Right lobe of liver (tissue), 6 donors: ENCODE measurements around the gene ALOX5. TPM values are rescaled to one million over a fixed set of nuclear protein-coding genes. Genes with fewer than 3 reads are reported as not detected.
A peak's percentile ranks its signal among the peaks of the same experiment; 100 is the strongest.

ENCODE experiments used
- ATAC-seq, 4 donors: fragments of 200-7000 bp; cut with Tn5 transposase; one replicate each; pipeline ENCODE4 v1.9.1; 2020; ENCODE audit warnings: mild to moderate bottlenecking in 4 of 4, moderate library complexity in 4 of 4
- DNase-seq, 3 donors: peaks; one replicate each; pipeline ENCODE4 v3.0.0-alpha.2; 2020
- H3K27ac ChIP-seq, 3 donors: fragments of 200-600 bp; one replicate each; pipeline ENCODE4 v1.8.0; 2022
- H3K27me3 ChIP-seq, 2 donors: fragments of 200-600 bp; one replicate each; pipeline ENCODE4 v1.8.0; 2022
- H3K36me3 ChIP-seq, 4 donors: fragments of 200-600 bp; sonication (generic) in 1 of 4; one replicate each; pipeline versions ENCODE4 v1.5.1 to v1.8.0; 2017 to 2022; ENCODE audit warnings: control low read depth in 1 of 4
- H3K4me1 ChIP-seq, 4 donors: fragments of 200-600 bp; sonication (generic) in 1 of 4; one replicate each; pipeline versions ENCODE4 v1.5.1 to v1.8.0; 2017 to 2022; ENCODE audit warnings: control low read depth in 1 of 4
- H3K4me3 ChIP-seq, 3 donors: fragments of 200-600 bp; one replicate each; pipeline ENCODE4 v1.8.0; 2022
- H3K9me3 ChIP-seq, 4 donors: fragments of 200-600 bp; sonication (generic) in 1 of 4; one replicate each; pipeline versions ENCODE4 v1.5.1 to v1.8.0; 2017 to 2022; ENCODE audit warnings: control low read depth in 1 of 4
- POLR2A ChIP-seq: fragments of 450-650 bp; IDR thresholded peaks from one replicate; pipeline ENCODE4 v1.6.1; 2017; ENCODE audit warnings: antibody characterized with exemption, mild to moderate bottlenecking
- WGBS: methylation state at CpG from one replicate; pipeline ENCODE4 v1.1.6; 2018; ENCODE audit warnings: low coverage, low lambda C conversion rate; ENCODE audit not compliant: insufficient coverage; ENCODE audit errors: missing lambda C conversion rate; 5-methylcytosine and 5-hydroxymethylcytosine counted together
- intact Hi-C, 2 donors: fragments of 100-400 bp; cut with DNase I; formaldehyde crosslinking; loops; one replicate each; pipeline versions ENCODE4 v1.11.2 to v1.14.1; 2022
- total RNA-seq, 6 experiments: library from RNA; depleted of rRNA in 2 of 6; stranded (reverse); fragments of >200 nt in 2 of 6; fragmentation: NEBNext Ultra II Directional in 3 of 6; extraction: Animal tissue kit (Norgen Biotek cat#: 25700) in 3 of 6; gene quantifications; one replicate each; pipeline versions ENCODE4 v1.1.0 to v1.2.4, GENCODE V29; 2016 to 2023
- TF ChIP-seq, protein P1 (sequence below), 4 donors: fragments of 200-600 bp in 3 of 4; fragments of 450-650 bp in 1 of 4; IDR thresholded peaks; one replicate each; pipeline versions ENCODE4 v1.5.1 to v1.8.0; 2016 to 2022; ENCODE audit warnings: antibody characterized with exemption in 4 of 4, mild to moderate bottlenecking in 2 of 4
- donor health status: DM: no; HTN: yes; CAD: no.
- donor health status: DM: no; HTN: no; CAD: no.
- donor health status: DM: no; HTN: no; CAD: no.
- donor health status: DM: no; HTN: yes; CAD: no.
- donor health status: DM: no; HTN: yes; CAD: no.

ALOX5 gene
- total RNA-seq, 6 experiments from 2014 or later, result 3.1 to 10.9 (median 6.6) TPM

DNA sequence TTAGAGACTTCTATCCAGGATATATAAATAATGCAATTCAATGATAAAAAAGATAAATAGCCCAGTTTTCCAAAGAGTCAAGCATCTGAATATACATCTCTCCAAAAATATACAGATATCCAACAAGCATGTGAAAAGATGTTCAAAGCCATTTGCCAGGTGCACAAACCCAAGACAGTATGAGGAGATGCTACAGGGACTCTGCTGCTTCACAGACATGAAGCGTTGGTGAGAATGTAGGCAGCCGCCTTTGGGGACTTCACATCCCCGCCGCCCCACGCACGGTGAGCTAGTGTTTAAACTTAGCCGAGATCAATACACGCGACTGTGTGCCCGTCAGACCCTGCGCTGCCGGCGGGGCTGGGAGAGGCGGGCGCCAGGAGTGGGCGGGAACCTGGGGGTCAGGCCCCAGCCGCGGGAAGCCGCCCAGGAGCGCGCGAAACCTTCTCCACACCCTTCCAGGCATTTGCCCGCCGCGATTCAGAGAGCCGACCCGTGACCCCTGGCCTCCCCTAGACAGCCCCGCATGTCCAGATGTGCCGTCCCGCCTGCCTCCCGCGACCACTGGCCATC, 927 bp upstream of the ALOX5 start:
- Histone ChIP-seq H3K36me3 (no peaks in the 10 kb centered on the region), H3K4me3 (peak overlapping the region; percentile 29 to 54 (median 40)), H3K27me3 (peaks cover 0 to 16% of the 10 kb centered on the region in 2 donors), H3K9me3 (no peaks in the 10 kb centered on the region), H3K4me1 (peaks cover 0 to 16% (median 6%) of the 10 kb centered on the region in 4 donors), H3K27ac (no peak overlapping the region)
- no peak for TF ChIP-seq POLR2A
- TF ChIP-seq, protein P1, sequence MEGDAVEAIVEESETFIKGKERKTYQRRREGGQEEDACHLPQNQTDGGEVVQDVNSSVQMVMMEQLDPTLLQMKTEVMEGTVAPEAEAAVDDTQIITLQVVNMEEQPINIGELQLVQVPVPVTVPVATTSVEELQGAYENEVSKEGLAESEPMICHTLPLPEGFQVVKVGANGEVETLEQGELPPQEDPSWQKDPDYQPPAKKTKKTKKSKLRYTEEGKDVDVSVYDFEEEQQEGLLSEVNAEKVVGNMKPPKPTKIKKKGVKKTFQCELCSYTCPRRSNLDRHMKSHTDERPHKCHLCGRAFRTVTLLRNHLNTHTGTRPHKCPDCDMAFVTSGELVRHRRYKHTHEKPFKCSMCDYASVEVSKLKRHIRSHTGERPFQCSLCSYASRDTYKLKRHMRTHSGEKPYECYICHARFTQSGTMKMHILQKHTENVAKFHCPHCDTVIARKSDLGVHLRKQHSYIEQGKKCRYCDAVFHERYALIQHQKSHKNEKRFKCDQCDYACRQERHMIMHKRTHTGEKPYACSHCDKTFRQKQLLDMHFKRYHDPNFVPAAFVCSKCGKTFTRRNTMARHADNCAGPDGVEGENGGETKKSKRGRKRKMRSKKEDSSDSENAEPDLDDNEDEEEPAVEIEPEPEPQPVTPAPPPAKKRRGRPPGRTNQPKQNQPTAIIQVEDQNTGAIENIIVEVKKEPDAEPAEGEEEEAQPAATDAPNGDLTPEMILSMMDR (IDR thresholded peaks at IDR 0.05), result no peak
- 7% methylated on average over 9 of the region's 32 CpGs for WGBS
- DNase-seq (peak in 1 of 3 donors; percentile 38), ATAC-seq (peak; percentile 23 to 63 (median 41))
- intact Hi-C loops, result no loop called here

DNA sequence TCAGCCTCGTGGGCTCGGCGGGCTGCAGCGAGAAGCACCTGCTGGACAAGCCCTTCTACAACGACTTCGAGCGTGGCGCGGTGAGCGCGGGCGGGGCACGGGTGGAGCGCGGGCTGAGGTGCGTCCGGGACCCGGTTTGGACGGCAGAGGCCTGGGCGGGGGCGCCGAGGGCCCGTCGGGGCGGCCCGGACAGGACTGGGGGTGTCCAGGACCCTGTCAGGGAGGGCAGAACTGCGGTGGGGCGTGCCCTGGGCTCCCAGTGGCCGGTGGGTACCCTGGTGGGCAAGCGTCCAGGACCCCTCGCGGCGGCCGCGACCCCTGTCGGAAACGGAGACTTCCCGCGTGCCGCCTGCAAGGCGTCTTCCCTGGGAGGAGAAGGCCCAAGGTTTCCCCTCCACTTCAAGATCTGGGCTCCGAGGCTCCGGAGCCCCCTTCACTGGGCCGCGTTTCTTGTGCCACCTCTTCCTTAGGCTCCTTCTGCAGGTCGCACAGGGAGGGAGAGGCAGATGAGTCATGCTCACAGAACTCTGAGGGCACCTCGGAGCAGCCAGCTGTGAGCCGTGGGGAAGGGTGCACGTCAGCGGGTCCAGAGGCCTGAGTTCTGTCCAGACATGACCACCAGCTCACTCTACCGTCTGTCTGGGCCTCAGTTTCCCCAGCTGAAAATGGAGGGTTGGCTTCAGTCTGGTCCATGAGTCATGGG, 485 bp downstream of the ALOX5 start:
- no peak for DNase-seq
- Histone ChIP-seq H3K4me1 (peaks cover 0 to 16% (median 6%) of the 10 kb centered on the region in 4 donors), H3K4me3 (peak overlapping the region; percentile 29 to 54 (median 40)), H3K27me3 (peaks cover 0 to 16% of the 10 kb centered on the region in 2 donors), H3K27ac (peak overlapping the region in 1 of 3 donors; percentile 43), H3K9me3 (no peaks in the 10 kb centered on the region), H3K36me3 (no peaks in the 10 kb centered on the region)
- 20% methylated on average over 3 of the region's 51 CpGs for WGBS
- intact Hi-C loops, result no loop called here
- TF ChIP-seq POLR2A, result no peak
- TF ChIP-seq, protein P1 (IDR thresholded peaks at IDR 0.05), result no peak
- peak in 1 of 4 donors; percentile 12 for ATAC-seq

DNA sequence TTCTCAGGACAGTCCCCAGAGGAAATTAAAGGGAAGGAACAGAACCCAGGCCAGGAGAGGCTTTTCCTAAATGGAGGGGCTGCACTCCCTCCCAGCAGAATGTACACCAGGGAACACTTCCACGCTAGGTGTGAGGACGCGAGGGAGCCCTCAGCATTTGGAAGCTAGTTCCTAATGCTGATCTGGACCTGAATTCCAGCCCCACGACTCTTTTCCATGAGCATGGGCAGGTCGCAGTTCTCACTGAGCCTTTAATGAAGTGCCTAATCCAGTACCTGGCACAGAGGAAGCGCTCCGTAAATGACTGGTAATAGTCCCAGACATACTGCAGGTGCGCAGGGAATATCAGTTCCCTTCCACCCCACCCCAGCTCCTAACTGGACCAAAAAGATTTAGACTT, 1.1 kb downstream of the ALOX5 start:
- intact Hi-C loops, result no loop called here
- peaks cover 0 to 16% of the 10 kb centered on the region in 2 donors for H3K27me3 ChIP-seq
- H3K36me3 ChIP-seq, result no peaks in the 10 kb centered on the region
- TF ChIP-seq, protein P1 (IDR thresholded peaks at IDR 0.05), result no peak
- TF ChIP-seq POLR2A, result no peak
- no peak overlapping the region for H3K27ac ChIP-seq
- DNase-seq, result no peak
- WGBS, result 79% methylated on average over 7 of the region's 8 CpGs
- H3K4me1 ChIP-seq, result peaks cover 0 to 16% (median 6%) of the 10 kb centered on the region in 4 donors
- H3K4me3 ChIP-seq, result no peak overlapping the region
- no peak for ATAC-seq
- H3K9me3 ChIP-seq, result no peaks in the 10 kb centered on the region

DNA sequence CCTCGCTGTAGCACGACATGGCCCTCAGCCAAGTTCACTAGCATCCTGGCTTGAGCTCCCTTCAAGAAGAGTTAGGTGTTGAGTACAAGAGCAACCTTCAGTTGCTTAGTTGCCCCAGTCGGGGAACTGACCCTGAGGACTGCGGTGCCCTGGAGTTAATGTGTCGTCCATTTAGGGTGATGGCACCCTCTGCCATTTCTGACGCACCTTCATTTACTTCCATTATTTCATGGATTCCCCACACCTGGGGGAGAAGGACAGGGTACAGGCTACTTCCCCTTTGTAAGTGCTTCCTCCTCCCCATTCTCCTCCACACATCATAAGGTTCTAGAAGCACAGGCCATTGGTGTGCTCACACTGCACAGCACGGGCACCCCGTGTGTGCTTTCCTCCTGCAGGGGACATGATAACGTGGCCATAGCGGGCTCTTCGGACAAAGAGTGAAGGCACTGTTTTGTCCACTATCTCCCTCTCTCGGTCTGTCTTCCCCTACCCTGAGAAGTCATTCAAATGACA, 1.8 kb downstream of the ALOX5 start:
- peaks cover 0 to 16% of the 10 kb centered on the region in 2 donors for H3K27me3 ChIP-seq
- WGBS, result 65% methylated on average over 9 of the region's 12 CpGs
- H3K36me3 ChIP-seq, result no peaks in the 10 kb centered on the region
- no peak overlapping the region for H3K4me3 ChIP-seq
- no peak overlapping the region for H3K27ac ChIP-seq
- intact Hi-C loops, result no loop called here
- ATAC-seq, result no peak
- no peak for DNase-seq
- no peaks in the 10 kb centered on the region for H3K9me3 ChIP-seq
- TF ChIP-seq, protein P1 (IDR thresholded peaks at IDR 0.05), result no peak
- TF ChIP-seq POLR2A, result no peak
- peaks cover 0 to 16% (median 6%) of the 10 kb centered on the region in 4 donors for H3K4me1 ChIP-seq
